HG03571 (cell line): ENCODE results near the gene PSMA2.

Source experiments
- ATAC-seq: cut with Tn5 transposase; IDR thresholded peaks from one replicate; pipeline ENCODE4 v1.9.1; 2021; ENCODE audit not compliant: unreplicated experiment

PSMA2 gene

GRCh38 chr7:42931834-42932651, at the start of gene PSMA2, which contains the start of gene MRPL32:
Gene PSMA2, minus strand, starts transcription at chr7:42932174. Its CDS starts 16 bp downstream, at chr7:42932158.
Gene MRPL32, plus strand, starts transcription at chr7:42932376. Its CDS starts 11 bp downstream, at chr7:42932387.
- ATAC-seq = peak; percentile 99

- no peak for ATAC-seq
Measured at GRCh38 chr7:42981601-42982000, 49.6 kb upstream of the PSMA2 start.

GRCh38 chr7:42980514-42980913, 48.5 kb upstream of the PSMA2 start:
- no peak for ATAC-seq

GRCh38 chr7:42980084-42980483, 48.1 kb upstream of the PSMA2 start:
- ATAC-seq = no peak

DNA sequence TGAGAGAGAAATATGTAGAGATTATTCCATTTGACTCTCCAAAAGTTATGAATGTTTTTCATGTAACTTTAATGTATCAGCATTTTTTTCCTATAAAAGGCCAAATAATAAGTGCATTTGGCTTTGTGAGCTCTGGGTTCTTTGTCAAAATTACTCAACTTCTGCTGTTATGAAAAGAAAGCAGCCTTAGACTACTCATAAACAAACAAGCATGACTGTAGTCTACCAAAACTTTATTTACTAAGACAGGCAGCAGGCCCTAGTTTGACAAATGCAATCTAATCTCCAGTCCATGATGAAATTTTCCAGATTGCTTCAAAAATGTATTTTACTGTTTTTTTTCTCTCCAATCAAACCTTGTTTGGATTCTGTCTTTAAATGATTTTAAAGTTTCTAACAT, 46.5 kb upstream of the PSMA2 start:
- ATAC-seq = no peak

GRCh38 chr7:42976371-42976770, 44.4 kb upstream of the PSMA2 start:
- ATAC-seq = no peak

GRCh38 chr7:42972699-42973500, 40.9 kb upstream of the PSMA2 start:
- no peak for ATAC-seq

DNA sequence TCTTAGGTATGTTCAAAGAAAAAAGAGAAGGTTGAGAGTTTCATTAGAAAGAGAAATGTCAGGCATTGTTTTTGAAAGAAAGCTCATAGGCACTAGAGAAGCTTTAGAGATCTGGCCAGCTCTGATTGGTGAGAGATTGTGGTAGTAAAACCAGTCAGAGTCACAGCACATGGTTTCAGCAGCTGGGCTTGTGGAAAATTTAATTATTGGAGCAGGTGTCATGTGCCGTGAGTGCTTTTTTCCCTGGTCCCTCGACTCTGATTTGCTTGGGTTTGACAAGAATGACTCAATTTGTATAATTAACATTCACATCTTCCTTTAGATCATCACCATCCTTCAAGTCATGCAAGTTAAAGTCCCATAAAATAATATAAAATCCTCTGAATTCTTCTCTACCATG, 35.4 kb upstream of the PSMA2 start:
- no peak for ATAC-seq

GRCh38 chr7:42964849-42965805, 33.2 kb upstream of the PSMA2 start:
- ATAC-seq = no peak

GRCh38 chr7:42964293-42964692, 32.3 kb upstream of the PSMA2 start:
- ATAC-seq = no peak

DNA sequence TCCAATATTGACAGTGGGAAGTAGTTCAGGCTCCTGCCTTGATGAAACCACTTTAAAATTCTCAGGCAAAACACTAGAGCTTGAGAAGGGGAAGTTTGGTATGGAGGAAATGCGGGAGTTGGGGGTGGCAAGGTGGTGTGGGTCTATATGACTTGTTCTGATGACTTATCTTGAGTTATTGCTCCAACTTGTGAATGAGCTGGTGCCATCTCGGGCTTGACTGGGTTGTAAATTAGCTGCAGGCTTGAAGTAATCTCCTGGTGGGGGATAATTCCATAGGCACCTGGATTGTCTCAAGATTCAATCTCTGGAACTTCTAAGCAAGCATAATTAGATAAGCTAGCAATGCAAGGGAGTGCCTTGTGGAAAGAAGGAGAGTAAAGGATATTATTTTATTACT, 29.2 kb upstream of the PSMA2 start:
- ATAC-seq = no peak

DNA sequence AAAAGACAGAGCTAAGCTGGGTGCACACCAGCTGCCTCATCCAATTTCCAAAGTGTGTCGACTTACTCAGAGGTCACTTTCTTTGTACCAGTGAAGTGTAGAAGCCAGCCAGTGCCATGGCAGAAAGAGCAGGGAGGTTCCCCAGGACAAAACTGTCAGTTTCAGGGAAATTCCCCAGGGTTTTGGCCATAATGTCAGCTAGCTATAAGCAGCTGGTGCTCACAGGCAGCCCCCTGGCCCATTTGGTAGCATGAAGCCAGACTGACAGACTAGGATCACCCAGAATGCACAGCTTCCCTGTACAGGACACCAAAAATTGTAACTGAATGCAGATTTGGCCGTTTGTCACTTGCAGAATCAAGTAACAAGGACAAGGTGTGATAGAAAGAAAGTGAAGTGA, 28.8 kb upstream of the PSMA2 start:
- ATAC-seq = no peak

GRCh38 chr7:42959549-42959948, 27.6 kb upstream of the PSMA2 start:
- ATAC-seq = no peak

- ATAC-seq = no peak
Measured at GRCh38 chr7:42956062-42956461, 24.1 kb upstream of the PSMA2 start.

- no peak for ATAC-seq
Measured at GRCh38 chr7:42953994-42954393, 22.0 kb upstream of the PSMA2 start.

DNA sequence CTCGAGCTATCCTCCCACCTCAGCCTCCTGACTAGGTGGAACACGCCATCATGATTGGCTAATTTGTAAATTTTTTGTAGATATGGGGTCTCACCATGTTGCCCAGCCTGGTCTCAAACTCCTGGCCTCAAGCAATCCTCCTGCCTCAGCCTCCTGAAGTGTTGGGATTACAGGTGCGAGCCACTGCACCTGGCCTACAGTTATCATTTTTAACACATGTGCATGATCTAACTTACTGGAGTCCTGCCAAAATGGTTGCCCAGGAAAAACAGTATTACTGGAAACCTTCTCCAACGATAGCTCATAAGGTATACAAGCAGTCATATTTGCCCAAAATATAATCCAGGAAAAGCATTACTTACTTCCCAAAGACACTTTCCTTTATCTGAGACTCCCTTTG, 20.4 kb upstream of the PSMA2 start:
- no peak for ATAC-seq

GRCh38 chr7:42950417-42950816, 18.4 kb upstream of the PSMA2 start:
- ATAC-seq = no peak

GRCh38 chr7:42947521-42947920, 15.5 kb upstream of the PSMA2 start:
- no peak for ATAC-seq

GRCh38 chr7:42946627-42946950, 14.6 kb upstream of the PSMA2 start:
- no peak for ATAC-seq

DNA sequence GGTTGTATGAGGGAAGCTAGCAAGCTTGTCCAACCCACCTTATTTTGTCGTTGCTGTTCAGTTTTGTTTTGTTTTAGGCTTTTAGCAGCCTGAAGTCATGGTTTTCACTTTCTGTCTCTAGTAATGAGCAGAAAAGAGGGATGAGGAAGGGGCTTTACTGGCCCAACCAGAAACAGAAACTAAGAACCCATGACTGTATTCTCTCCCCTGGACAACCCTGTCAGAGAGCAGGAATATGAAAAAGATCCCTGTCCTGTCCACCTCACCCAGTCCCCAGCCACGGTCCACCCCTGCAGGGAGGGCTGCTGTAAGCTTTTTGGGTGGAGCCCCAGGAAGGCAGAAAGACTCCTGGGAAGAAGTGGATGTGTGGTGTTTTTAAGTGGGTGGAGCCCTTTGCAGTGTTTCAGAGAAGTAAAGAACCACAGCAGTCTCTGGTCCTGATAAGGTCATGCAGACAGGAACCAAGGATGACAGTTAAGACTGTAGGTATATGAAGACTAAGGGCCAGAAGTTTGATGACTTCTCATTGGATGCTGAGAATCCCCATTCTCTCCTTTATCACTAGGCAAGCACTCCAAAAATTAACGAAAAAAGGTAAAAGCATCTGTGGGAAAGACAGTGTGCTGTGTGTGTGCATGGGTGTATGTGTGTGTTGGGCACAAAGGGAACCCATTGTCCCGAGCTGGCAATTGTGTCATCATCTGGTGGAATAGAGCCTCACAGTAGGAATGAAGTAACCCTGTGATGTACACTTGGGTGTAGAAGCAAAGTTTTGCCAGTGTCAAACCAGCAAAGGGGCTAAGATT, 14.1 kb upstream of the PSMA2 start:
- peak; percentile 52 for ATAC-seq
